MM.1S (cell line): Measurements from ENCODE around the gene FAM83F.

Source experiments
- DNase-seq: peaks from one replicate; pipeline ENCODE4 v3.0.0-alpha.2; 2015
- H2AFZ ChIP-seq: fragments of 300-600 bp; sonication (generic); 2 replicates; pipeline ENCODE4 v1.6.0; 2016; ENCODE audit warnings: antibody characterized with exemption, low read length
- H3F3A ChIP-seq: fragments of 300-600 bp; sonication (generic); 2 replicates; pipeline ENCODE4 v1.6.1; 2016; ENCODE audit warnings: mild to moderate bottlenecking, antibody characterized with exemption, low read length, moderate library complexity, mixed read lengths; ENCODE audit not compliant: insufficient read depth
- H3K27ac ChIP-seq: fragments of 300-600 bp; sonication (generic); 2 replicates; pipeline ENCODE4 v1.5.1; 2016; ENCODE audit warnings: mild to moderate bottlenecking, low read length
- H3K27me3 ChIP-seq: fragments of 300-600 bp; sonication (generic); replicated peaks from 2 replicates; pipeline ENCODE4 v1.6.0; 2016; ENCODE audit warnings: low read length; ENCODE audit not compliant: insufficient read depth
- H3K36me3 ChIP-seq: fragments of 300-600 bp; sonication (generic); replicated peaks from 2 replicates; pipeline ENCODE4 v1.6.1; 2016; ENCODE audit warnings: mild to moderate bottlenecking, low read length, mixed read lengths; ENCODE audit not compliant: insufficient read depth
- H3K4me1 ChIP-seq: fragments of 300-600 bp; sonication (generic); 2 replicates; pipeline ENCODE4 v1.6.1; 2016; ENCODE audit warnings: low read length, mixed read lengths
- H3K4me2 ChIP-seq: fragments of 300-600 bp; sonication (generic); 2 replicates; pipeline ENCODE4 v1.6.0; 2016; ENCODE audit warnings: low read depth, low read length
- H3K4me3 ChIP-seq: fragments of 300-600 bp; sonication (generic); 2 replicates; pipeline ENCODE4 v1.5.1; 2016; ENCODE audit warnings: low read length, mixed read lengths
- H3K79me2 ChIP-seq: fragments of 300-600 bp; sonication (generic); 2 replicates; pipeline ENCODE4 v1.6.1; 2016; ENCODE audit warnings: mixed run types, low read length, mixed read lengths
- H3K9ac ChIP-seq: fragments of 300-600 bp; sonication (generic); 2 replicates; pipeline ENCODE4 v1.6.1; 2016; ENCODE audit warnings: low read length, mixed read lengths
- H3K9me2 ChIP-seq: fragments of 300-600 bp; sonication (generic); replicated peaks from 2 replicates; pipeline ENCODE4 v1.6.1; 2016; ENCODE audit warnings: mild to moderate bottlenecking, low read length, mixed read lengths; ENCODE audit not compliant: insufficient read depth
- H3K9me3 ChIP-seq: fragments of 300-600 bp; sonication (generic); replicated peaks from 2 replicates; pipeline ENCODE4 v1.6.1; 2016; ENCODE audit warnings: mild to moderate bottlenecking, low read length, mixed read lengths; ENCODE audit not compliant: insufficient read depth
- H4K20me1 ChIP-seq: fragments of 300-600 bp; sonication (generic); 2 replicates; pipeline ENCODE4 v1.6.1; 2016; ENCODE audit warnings: mild to moderate bottlenecking, low read length, moderate library complexity, mixed read lengths; ENCODE audit not compliant: insufficient read depth
- EZH2 ChIP-seq: fragments of 300-600 bp; sonication (generic); optimal IDR thresholded peaks from 2 replicates; pipeline ENCODE3; 2017; ENCODE audit warnings: low read depth, mild to moderate bottlenecking, antibody characterized with exemption, low read length, mixed read lengths
- EZH2phosphoT487 ChIP-seq: fragments of 300-600 bp; sonication (generic); IDR thresholded peaks from 2 replicates; pipeline ENCODE4 v1.6.1; 2018; ENCODE audit warnings: antibody characterized with exemption, low read length
- TF ChIP-seq, protein P1 (sequence below): fragments of 300-600 bp; sonication (generic); IDR thresholded peaks from 2 replicates; pipeline ENCODE4 v1.5.1; 2016; ENCODE audit warnings: antibody characterized with exemption, low read length, mixed read lengths

Gene FAM83F

DNA sequence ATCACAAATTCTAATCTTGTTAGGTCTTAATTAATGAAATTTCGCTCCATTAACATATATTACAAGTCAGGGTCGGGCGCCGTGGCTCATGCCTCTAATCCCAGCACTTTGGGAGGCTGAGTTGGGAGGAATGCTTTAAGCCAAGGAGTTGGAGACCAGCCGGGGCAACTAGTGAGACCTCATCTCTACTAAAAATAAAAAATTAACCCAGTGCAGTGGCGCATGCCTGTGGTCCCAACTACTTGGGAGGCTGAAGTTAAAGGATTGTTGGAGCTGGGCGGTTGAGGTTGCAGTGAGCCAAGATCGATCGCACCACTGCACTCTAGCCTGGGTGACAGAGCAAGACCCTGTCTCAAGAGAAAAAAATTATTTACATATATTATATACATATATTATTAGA lies 32.7 kb upstream of the FAM83F start:
- no peak overlapping the region for H3K9ac ChIP-seq
- no peak overlapping the region for H3K4me3 ChIP-seq
- H3K27me3 ChIP-seq, result no peaks in the 10 kb centered on the region
- no peaks in the 10 kb centered on the region for H3K79me2 ChIP-seq
- no peaks in the 10 kb centered on the region for H4K20me1 ChIP-seq
- TF ChIP-seq, protein P1, sequence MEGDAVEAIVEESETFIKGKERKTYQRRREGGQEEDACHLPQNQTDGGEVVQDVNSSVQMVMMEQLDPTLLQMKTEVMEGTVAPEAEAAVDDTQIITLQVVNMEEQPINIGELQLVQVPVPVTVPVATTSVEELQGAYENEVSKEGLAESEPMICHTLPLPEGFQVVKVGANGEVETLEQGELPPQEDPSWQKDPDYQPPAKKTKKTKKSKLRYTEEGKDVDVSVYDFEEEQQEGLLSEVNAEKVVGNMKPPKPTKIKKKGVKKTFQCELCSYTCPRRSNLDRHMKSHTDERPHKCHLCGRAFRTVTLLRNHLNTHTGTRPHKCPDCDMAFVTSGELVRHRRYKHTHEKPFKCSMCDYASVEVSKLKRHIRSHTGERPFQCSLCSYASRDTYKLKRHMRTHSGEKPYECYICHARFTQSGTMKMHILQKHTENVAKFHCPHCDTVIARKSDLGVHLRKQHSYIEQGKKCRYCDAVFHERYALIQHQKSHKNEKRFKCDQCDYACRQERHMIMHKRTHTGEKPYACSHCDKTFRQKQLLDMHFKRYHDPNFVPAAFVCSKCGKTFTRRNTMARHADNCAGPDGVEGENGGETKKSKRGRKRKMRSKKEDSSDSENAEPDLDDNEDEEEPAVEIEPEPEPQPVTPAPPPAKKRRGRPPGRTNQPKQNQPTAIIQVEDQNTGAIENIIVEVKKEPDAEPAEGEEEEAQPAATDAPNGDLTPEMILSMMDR, result no peak
- TF ChIP-seq EZH2 (no peak), EZH2phosphoT487 (no peak)
- no peak overlapping the region for H2AFZ ChIP-seq
- peak overlapping the region; percentile 66; the same call in 1 of the 2 replicates for H3K27ac ChIP-seq
- no peak for DNase-seq
- no peaks in the 10 kb centered on the region for H3K9me2 ChIP-seq
- H3K9me3 ChIP-seq, result no peaks in the 10 kb centered on the region
- peaks cover 30% of the 10 kb centered on the region for H3K4me1 ChIP-seq
- H3F3A ChIP-seq, result peaks cover 22% of the 10 kb centered on the region
- peak overlapping the region; percentile 50 for H3K4me2 ChIP-seq
- no peaks in the 10 kb centered on the region for H3K36me3 ChIP-seq

DNA sequence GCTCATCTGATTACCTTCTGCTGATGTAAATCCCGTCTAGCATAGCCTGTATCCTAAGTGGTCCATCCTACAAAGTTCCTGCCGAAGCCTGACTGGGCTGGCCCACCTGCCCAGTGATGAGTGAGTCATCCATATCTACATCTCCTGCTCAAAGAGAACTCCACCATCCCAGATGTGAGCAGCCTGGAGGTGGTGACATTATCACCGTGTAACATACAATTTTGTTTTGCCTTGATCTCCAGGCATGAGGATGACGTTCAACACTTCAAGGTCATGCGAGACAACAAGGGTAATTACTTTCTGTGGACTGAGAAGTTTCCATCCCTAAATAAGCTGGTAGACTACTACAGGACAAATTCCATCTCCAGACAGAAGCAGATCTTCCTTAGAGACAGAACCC lies 29.0 kb upstream of the FAM83F start:
- H4K20me1 ChIP-seq, result no peaks in the 10 kb centered on the region
- H2AFZ ChIP-seq, result no peak overlapping the region
- H3F3A ChIP-seq, result peaks cover 12% of the 10 kb centered on the region
- no peak overlapping the region for H3K9ac ChIP-seq
- H3K27ac ChIP-seq, result no peak overlapping the region
- no peaks in the 10 kb centered on the region for H3K9me3 ChIP-seq
- H3K27me3 ChIP-seq, result no peaks in the 10 kb centered on the region
- peaks cover 12% of the 10 kb centered on the region for H3K4me1 ChIP-seq
- TF ChIP-seq EZH2 (no peak), EZH2phosphoT487 (no peak)
- TF ChIP-seq, protein P1, result no peak
- H3K9me2 ChIP-seq, result no peaks in the 10 kb centered on the region
- DNase-seq, result no peak
- no peak overlapping the region for H3K4me2 ChIP-seq
- no peaks in the 10 kb centered on the region for H3K79me2 ChIP-seq
- H3K36me3 ChIP-seq, result no peaks in the 10 kb centered on the region
- H3K4me3 ChIP-seq, result no peak overlapping the region

DNA sequence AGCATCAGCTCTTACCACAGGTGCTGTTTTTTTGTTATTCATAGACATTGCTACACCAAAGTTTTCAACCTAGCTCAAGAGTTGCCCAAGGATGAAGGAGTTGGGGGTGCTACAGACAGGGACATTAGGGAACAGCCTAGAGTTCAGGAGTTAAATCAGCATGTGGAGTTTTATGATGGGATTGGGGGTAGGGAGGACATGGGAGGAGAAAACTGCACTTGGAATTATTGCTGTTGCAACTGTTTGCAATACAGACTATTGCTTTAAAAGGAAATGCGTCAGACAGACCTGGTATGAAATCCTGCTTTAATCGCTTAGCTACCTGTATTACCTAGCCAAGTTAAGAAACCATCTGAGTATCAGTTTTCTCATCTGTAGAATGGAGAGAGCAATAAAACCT lies 28.3 kb upstream of the FAM83F start:
- H3K4me2 ChIP-seq, result no peak overlapping the region
- H4K20me1 ChIP-seq, result no peaks in the 10 kb centered on the region
- no peak overlapping the region for H3K4me3 ChIP-seq
- H3F3A ChIP-seq, result peaks cover 6% of the 10 kb centered on the region
- H3K9me2 ChIP-seq, result no peaks in the 10 kb centered on the region
- H3K27me3 ChIP-seq, result no peaks in the 10 kb centered on the region
- H3K9ac ChIP-seq, result no peak overlapping the region
- no peaks in the 10 kb centered on the region for H3K36me3 ChIP-seq
- no peaks in the 10 kb centered on the region for H3K79me2 ChIP-seq
- TF ChIP-seq, protein P1, result no peak
- TF ChIP-seq EZH2phosphoT487, result no peak
- TF ChIP-seq EZH2, result no peak
- no peak for DNase-seq
- no peaks in the 10 kb centered on the region for H3K9me3 ChIP-seq
- peaks cover 6% of the 10 kb centered on the region; the same call in 1 of the 2 replicates for H3K4me1 ChIP-seq
- H3K27ac ChIP-seq, result no peak overlapping the region
- no peak overlapping the region for H2AFZ ChIP-seq
